H7 (cell line): Measurements from ENCODE around the gene PROM1. TPM values are rescaled to one million over a fixed set of nuclear protein-coding genes. Genes with fewer than 3 reads are reported as not detected.
A peak's percentile ranks its signal among the peaks of the same experiment; 100 is the strongest.

Experiments used
- DNase-seq: peaks from one replicate; pipeline ENCODE4 v3.0.0; 2012
- H3K27me3 ChIP-seq: 2 replicates; pipeline ENCODE4 v1.6.0; 2011; ENCODE audit warnings: mild to moderate bottlenecking, low read length; ENCODE audit not compliant: control insufficient read depth, insufficient read depth
- H3K36me3 ChIP-seq: replicated peaks from 2 replicates; pipeline ENCODE4 v1.5.1; 2011; ENCODE audit warnings: low read length; ENCODE audit not compliant: control insufficient read depth, insufficient read depth
- H3K4me3 ChIP-seq: 2 replicates; pipeline ENCODE4 v1.5.1; 2011; ENCODE audit warnings: low read depth, mild to moderate bottlenecking, control low read depth, low read length, moderate library complexity; ENCODE audit not compliant: insufficient read depth
- total RNA-seq: library from RNA; depleted of rRNA; stranded (reverse); fragments of >200 nt; shearing (Covaris generic); gene quantifications from 2 replicates; pipeline ENCODE4 v1.2.3, GENCODE V29; 2014

The PROM1 gene
- total RNA-seq, 1 experiment from 2014 or later = 42.3 TPM

DNA sequence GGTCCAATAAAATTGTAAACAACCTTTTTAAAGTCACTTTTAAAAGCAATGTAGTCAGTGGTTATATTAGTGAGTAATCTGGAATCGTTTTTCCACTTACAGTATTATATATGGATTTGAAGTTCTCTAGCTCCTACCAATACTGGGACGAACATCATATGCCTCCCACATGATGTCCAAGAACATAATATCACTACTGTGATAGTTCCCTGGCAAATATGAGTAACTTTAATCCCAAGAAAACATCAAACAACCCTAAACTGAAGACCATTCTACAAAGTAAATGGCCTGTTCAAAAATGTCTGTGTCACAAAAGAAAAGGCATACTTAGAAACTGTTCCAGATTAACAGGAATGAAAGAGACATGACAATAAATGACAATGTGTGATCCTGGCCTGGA is 67.3 kb downstream of the PROM1 start:
- Histone ChIP-seq H3K4me3 (no peak overlapping the region), H3K27me3 (no peaks in the 10 kb centered on the region)
- no peak for DNase-seq

DNA sequence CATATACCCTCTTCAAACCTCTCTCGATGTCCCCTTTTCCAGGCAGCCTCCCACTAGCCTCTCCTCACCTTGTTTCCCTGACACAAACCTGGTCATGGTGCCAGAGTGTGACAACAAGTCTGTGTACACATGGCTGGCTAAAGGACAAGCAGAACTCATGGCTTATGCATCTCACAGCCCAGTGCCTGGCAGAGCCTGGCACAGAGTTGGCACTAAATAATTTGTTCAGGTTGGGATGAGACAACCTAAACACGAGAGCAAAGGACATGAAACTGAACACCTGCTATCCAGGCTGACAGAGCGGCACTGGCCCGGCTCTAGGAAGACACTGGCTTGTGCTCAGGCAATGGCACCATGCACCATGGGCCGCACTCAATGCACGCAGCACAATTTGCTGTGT is 72.7 kb downstream of the PROM1 start:
- Histone ChIP-seq H3K27me3 (no peaks in the 10 kb centered on the region), H3K36me3 (peaks cover 21% of the 10 kb centered on the region), H3K4me3 (no peak overlapping the region)
- DNase-seq = no peak

More for the DNA sequence above, 67.3 kb downstream of the PROM1 start:
- peaks cover 17% of the 10 kb centered on the region for H3K36me3 ChIP-seq

DNA sequence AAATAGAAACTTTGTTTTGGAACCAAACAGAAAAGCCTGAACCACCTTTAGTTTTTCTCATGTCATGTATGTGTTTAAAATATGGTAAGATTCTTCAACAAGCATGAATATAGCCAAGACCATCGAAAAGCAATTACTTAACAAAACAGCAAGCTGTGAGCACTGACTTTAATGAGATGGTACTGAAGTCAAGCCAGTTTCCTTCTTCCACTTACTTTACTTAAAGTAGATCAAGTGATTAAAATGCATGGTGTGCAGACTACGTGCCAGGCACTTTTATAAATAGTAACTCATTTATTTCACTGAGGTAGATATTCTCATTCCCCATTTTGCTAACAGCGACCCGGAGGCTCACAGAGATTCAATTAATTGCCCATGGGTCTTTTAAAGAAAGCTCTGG is 74.7 kb downstream of the PROM1 start:
- Histone ChIP-seq H3K36me3 (peaks cover 17% of the 10 kb centered on the region), H3K27me3 (no peaks in the 10 kb centered on the region), H3K4me3 (no peak overlapping the region)
- DNase-seq = no peak

DNA sequence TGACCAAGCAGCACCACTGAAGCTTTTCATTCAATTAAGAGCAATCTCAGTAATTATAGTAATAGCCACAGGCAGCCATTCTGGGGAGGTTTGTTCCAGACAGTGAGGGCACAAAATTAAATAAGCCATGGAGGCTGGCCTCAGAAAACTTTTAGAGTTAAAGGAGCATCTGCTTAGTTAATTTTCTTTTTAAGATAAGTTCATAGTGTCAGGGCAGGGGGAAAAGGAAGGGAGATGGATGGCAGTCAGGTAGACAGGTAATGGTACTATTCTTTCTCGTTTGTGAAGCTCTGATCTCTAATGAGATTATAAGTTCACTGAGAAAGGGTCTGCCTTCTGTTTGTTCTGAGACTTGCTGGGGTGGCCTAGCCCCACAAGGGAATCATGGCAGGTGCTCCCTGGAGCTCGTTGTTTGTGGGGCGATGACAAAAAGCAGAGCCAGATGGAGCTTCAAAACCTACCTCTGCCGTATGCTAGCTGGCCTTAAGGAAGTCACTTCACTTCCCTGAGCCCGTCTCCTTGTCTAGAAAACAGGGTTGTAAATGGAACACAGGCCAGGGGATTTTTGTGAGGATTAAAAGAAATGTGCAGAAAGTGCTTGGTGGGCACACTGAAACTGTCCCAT is 76.2 kb downstream of the PROM1 start:
- Histone ChIP-seq H3K27me3 (no peaks in the 10 kb centered on the region), H3K36me3 (peaks cover 12% of the 10 kb centered on the region), H3K4me3 (no peak overlapping the region)
- DNase-seq = no peak

DNA sequence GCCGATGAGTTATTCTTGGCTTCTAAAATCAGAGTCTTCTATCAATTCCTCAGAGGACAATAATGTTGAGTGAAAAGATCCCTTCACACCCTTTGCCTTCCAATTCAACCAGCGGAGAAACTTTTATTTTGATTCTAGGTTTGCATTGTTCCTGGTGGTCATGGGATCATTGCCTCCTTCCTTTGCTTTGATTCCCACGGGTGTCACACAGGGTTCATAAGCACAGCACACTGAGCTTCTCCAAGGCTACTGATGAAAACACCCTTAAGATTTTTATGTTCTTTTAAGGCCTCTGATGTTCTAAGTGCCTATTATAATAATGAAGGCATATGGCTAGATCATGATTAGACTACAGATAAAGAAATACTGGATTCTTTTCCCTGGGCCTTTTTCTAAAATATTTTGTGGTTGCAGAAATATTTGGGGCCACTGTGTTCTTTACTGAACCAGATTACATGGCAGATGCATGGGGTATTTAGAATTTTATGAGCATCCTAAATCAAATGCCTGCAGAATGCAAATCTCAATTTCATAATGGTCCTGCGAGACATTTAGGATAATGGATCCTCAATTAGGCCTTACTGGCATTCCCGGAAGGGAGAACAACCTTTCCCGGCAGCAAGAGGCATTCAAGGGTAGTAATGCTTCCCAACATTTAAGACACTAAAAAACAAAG is 76.9 kb downstream of the PROM1 start:
- H3K36me3 ChIP-seq = peaks cover 12% of the 10 kb centered on the region
- no peak for DNase-seq
- no peaks in the 10 kb centered on the region for H3K27me3 ChIP-seq
- no peak overlapping the region for H3K4me3 ChIP-seq

DNA sequence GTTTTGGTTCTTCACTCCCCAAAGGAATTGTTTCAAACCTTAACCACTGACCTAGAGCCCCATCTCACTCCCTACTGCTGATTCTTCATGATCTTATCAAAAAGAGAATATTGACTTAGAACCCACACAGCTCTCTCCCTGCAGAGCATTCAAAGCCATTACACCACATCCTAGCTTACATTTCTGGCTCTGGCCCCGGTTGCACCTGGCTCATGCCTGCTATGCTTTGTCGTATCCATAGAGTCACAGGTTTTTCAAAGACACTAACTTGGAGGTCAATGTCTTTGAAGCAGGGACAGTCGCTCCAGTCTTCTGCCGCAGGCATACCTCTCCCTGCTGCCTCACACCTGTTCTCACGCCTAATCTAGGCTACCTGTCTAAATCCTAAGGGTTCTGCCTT is 78.1 kb downstream of the PROM1 start:
- peaks cover 8% of the 10 kb centered on the region for H3K36me3 ChIP-seq
- no peaks in the 10 kb centered on the region for H3K27me3 ChIP-seq
- no peak for DNase-seq
- no peak overlapping the region for H3K4me3 ChIP-seq

DNA sequence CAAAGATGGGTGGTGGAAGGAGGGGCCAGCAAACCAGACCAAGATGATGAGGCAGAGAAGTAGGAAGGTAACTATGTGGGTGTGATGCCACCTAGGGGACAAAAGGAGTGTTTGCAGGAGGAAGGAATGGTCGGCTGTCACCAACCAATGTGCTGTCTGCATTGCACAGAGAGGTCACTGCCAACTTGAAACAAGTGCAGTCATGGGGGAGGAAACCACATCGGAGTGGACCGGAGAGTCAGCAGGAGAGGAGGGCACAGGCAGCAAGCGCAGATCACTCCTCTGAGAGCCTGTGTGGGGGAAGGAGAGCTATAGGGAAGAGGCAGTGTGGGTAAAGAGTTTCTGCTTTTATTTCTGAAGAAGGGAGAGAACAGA is 82.4 kb downstream of the PROM1 start:
- Histone ChIP-seq H3K27me3 (no peaks in the 10 kb centered on the region), H3K4me3 (no peak overlapping the region), H3K36me3 (peaks cover 5% of the 10 kb centered on the region)
- DNase-seq = peak; percentile 88

DNA sequence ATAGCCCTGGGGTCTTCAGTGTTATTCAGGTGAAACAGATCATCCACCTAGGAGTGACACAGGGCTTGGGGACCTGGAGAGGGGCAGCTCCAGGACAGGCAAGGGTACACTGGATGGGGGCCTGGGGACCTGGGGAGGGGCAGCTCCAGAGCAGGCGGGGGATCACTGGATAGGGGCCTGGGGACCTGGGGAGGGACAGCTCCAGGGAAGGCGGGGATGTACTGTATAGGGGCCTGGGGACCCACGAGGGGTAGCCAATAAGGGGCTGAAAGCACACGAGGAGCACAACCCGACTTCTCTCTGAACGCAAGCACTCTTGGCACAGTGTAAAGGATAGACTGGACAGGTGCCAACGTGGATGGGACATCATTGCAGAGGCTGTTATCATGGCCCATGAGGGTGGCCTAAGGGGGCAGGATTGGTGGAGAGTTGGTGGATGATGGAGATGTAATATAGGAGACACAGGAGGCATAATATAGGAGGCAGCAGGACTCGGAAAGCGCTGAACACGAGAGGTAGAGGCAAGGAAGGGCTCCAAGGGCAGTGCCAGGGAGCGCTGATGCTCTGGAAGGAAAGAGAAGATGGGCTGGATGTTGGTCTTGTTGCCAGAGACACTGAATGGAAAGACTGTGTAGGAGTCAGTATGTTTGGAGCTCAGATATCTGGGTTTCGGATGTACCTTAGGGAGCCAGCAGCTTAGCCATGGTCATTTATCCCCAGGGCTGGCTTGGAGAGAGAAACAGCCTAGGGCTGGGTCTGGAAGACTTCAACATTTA is 82.9 kb downstream of the PROM1 start:
- no peak overlapping the region for H3K4me3 ChIP-seq
- peaks cover 1% of the 10 kb centered on the region for H3K36me3 ChIP-seq
- H3K27me3 ChIP-seq = no peaks in the 10 kb centered on the region
- no peak for DNase-seq

DNA sequence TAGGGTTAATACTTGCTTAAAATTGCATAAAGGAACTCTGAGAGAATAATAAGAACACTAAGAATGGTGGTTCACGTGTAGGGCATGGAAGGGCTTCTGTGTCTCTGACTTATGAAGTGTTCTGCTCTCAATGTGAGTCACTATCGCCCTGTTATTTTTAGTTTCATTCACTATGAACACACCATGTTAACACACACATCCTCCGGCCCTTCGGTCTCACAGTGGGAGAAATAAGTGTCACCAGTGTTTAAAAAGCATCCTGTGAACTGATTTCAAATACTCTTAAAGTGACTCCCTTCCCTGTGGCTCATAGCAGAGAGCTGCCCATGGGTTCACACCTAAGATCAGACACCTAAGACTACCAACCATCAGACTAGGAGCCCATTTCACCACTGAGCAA is 87.0 kb downstream of the PROM1 start:
- H3K36me3 ChIP-seq = peaks cover 21% of the 10 kb centered on the region
- no peak for DNase-seq
- H3K27me3 ChIP-seq = no peaks in the 10 kb centered on the region
- no peak overlapping the region for H3K4me3 ChIP-seq

DNA sequence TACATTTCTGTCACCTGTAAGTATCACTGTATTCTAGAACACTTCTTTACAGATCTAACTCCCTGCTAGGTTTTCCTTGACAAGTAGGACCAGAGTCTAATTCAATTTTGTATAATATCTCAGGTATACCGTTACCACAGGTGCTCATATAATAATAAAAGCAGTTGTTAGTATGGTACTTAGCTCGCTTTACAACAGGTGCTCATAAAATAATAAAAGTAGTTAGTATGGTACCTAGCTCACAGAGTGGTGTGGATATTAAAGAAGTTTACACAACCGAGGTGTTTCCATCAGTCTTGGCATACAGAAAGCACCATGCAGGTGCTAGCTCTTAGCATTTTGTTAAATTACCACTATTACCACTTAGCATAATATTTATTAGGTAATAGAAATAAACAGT is 88.0 kb downstream of the PROM1 start:
- H3K4me3 ChIP-seq = no peak overlapping the region
- peaks cover 21% of the 10 kb centered on the region for H3K36me3 ChIP-seq
- DNase-seq = no peak
- no peaks in the 10 kb centered on the region for H3K27me3 ChIP-seq

DNA sequence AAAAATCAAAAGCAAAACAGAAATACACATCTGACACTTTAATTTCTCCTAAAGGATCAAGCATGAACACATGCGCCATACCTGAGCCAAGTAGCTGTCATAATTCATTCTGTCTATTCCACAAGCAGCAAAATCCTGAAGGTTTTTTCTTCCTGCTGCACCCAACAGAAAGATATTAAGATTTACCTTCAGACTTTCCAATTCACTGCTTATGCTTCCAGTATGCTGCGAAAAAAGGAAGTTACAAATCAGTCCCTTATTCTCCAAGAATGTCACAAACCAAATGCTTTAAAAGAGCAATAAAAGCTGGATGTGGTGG is 91.7 kb downstream of the PROM1 start:
- DNase-seq = no peak
- Histone ChIP-seq H3K36me3 (peaks cover 36% of the 10 kb centered on the region), H3K4me3 (no peak overlapping the region), H3K27me3 (no peaks in the 10 kb centered on the region)

DNA sequence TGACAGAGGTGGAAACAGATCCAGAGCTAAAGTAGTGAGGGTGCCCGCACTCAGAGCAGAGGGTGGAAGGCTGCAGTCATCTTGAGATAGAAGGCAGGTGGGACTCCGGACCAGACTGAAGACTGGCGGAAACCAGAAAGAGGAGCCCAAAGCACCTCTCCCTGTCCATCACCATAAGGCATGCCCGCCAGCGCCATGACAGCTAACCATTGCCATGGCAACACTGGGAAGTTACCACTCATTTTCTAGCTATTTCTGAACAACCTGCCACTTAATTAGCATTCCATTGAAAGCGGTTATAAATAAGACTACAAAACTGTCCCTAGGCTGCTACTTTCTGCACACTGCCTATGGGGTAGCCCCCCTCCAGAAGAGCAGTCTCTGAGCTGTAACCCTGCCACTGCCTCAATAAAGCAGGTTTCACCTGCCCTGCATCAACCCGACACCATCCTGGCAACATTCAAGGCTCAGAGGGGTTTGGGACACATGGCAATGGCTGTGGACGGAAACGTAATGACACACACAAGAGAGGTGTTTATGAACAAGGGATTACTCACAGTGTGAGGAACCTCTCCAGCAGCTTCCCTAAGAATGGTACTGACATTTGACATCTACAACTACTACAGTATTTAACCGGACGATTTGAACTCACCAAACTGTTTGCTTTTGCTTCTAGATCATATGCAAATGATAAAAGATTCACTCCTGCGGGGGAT is 93.1 kb downstream of the PROM1 start:
- Histone ChIP-seq H3K27me3 (no peaks in the 10 kb centered on the region), H3K36me3 (peaks cover 47% of the 10 kb centered on the region), H3K4me3 (no peak overlapping the region)
- no peak for DNase-seq

DNA sequence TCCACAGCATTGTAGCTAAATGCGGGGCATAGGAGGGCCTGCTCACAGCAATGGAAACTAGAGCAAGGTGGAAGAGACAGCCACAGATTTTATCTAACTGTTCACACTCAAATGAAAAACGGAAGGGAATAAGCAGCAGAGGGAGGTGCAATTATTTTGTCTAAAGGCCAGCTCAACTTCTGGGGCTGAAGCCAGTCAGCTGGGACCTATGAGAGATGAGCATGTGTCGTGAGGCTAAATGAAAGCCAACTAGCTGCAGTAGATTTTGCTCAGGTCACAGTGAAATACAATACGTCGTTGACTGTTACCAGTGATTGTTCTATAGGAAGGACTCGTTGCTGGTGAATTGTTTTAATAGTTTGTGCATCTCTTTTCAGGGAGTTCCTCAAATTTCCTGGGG is 94.4 kb downstream of the PROM1 start:
- Histone ChIP-seq H3K27me3 (no peaks in the 10 kb centered on the region), H3K36me3 (peaks cover 51% of the 10 kb centered on the region), H3K4me3 (no peak overlapping the region)
- DNase-seq = no peak

DNA sequence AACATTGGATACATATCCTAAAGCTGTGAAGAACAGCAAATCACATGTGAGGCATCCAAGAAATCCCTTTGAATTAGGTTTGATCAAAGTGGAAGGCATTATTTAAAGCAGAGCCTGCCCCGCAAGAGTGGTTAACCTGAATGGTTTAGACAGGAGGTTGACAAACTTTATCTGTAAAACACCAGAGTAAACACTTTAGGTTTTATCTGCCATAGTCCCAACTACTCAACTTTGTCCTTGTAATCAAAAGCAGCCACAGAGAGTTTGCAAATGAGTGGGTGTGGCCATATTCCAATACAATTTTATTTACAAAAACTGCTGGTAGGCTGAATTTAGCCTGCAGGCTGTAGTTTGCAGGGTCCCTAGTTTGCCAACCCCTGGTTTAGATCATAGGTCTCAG is 95.6 kb downstream of the PROM1 start:
- Histone ChIP-seq H3K27me3 (no peaks in the 10 kb centered on the region), H3K36me3 (peaks cover 51% of the 10 kb centered on the region), H3K4me3 (no peak overlapping the region)
- DNase-seq = no peak

DNA sequence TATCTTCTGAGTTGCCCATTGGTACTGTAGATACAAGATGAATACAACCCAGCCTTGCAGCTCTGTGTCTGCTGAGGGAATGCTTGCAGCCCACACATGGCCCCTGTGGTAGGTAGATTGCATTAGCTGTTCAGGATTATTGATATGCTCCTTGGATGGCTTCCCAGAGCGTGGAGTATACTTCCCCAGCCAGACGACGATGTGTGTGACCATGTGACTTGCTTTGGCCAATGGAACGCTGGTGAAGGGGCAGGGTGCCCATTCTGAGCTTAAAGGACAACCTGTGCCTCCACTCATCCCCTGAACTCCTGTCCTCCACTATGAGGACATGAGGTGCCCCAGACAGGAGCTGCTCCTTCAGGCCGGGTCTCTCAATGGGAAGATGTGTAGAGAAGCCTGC is 96.9 kb downstream of the PROM1 start:
- H3K36me3 ChIP-seq = peaks cover 49% of the 10 kb centered on the region
- no peak for DNase-seq
- no peak overlapping the region for H3K4me3 ChIP-seq
- no peaks in the 10 kb centered on the region for H3K27me3 ChIP-seq
